ENCODE data around the gene PGR. TPM values are rescaled to one million over a fixed set of nuclear protein-coding genes. Genes with fewer than 3 reads are reported as not detected.

PGR gene
- total and polyA plus RNA-seq, 2 of the 8 experiments (the other 6 are each of a cell fraction or from before 2014, with no cell fraction given) = 0.03 to 0.35 TPM

GRCh38 chr11:101035872-101036271 is 93.7 kb downstream of the PGR start:
- no peak overlapping the region for H3K18ac ChIP-seq (ENCODE audit: extremely low read depth, low read length)
- no peak overlapping the region for H3K4me3 ChIP-seq (ENCODE audit: extremely low read depth in 1 of 4, insufficient read depth in 2 of 4, low read depth in 3 of 4, low read length in 4 of 4)
- no peak overlapping the region for H2BK15ac ChIP-seq (ENCODE audit: low read length)
- H4K8ac ChIP-seq (ENCODE audit: extremely low read depth, insufficient read depth, low read length) = no peak overlapping the region
- no peaks in the 10 kb centered on the region for H3K79me2 ChIP-seq (ENCODE audit: control insufficient read depth in 1 of 2, insufficient read depth in 2 of 2, low read length in 2 of 2)
- DNase-seq (ENCODE audit: low read depth in 1 of 2, low spot score in 2 of 2) (no peak), FAIRE-seq (no peak)
- CTCF ChIA-PET (ENCODE audit: partially characterized antibody) = interaction anchor here (0.5 to 0.7 kb wide), 3 partner anchors 124 to 1090 kb away, joined by 3 read pairs; no protein-coding TSS in a partner anchor
- no peak overlapping the region for H2AK5ac ChIP-seq (ENCODE audit: low read depth, low read length)
- POLR2A ChIA-PET (ENCODE audit: partially characterized antibody) = no interaction called here
- TF ChIP-seq RXRA (IDR thresholded peaks at IDR 0.05; ENCODE audit: insufficient read depth, low read depth, low read length) (no peak), USF2 (IDR thresholded peaks at IDR 0.05; ENCODE audit: low read length) (no peak), GABPA (IDR thresholded peaks at IDR 0.05; ENCODE audit: borderline replicate concordance, insufficient read depth, low read length) (no peak), EZH2 (IDR thresholded peaks at IDR 0.05; ENCODE audit: low read depth, low read length, severe bottlenecking) (no peak), BRCA1 (IDR thresholded peaks at IDR 0.05; ENCODE audit: low read depth, low read length) (no peak)
- H3K4me2 ChIP-seq (ENCODE audit: insufficient read depth in 1 of 2, low read depth in 2 of 2, low read length in 2 of 2) = no peak overlapping the region
- H3K4ac ChIP-seq (replicated peaks; ENCODE audit: insufficient read length, low read depth, low read length) = no peak overlapping the region
- H3K56ac ChIP-seq (replicated peaks; ENCODE audit: insufficient read length, low read depth, low read length) = no peak overlapping the region
- H3K23ac ChIP-seq (ENCODE audit: insufficient read length) = no peak overlapping the region
- H2BK120ac ChIP-seq (replicated peaks; ENCODE audit: low read depth, low read length) = no peak overlapping the region
- no peaks in the 10 kb centered on the region for H3K9me3 ChIP-seq (ENCODE audit: insufficient read depth in 2 of 2, low read depth in 1 of 2, low read length in 1 of 2)
- H4K20me1 ChIP-seq (replicated peaks in 1 of 2; ENCODE audit: control insufficient read depth in 1 of 2, insufficient read depth in 2 of 2, low read length in 2 of 2) = no peaks in the 10 kb centered on the region
- H3K14ac ChIP-seq (ENCODE audit: insufficient read length) = no peak overlapping the region
- no peaks in the 10 kb centered on the region for H3K36me3 ChIP-seq (ENCODE audit: control insufficient read depth in 2 of 4, insufficient read depth in 4 of 4, low read length in 3 of 4)
- no peak overlapping the region for H4K5ac ChIP-seq (ENCODE audit: insufficient read length, low read depth, low read length)
- H3K9ac ChIP-seq (replicated peaks in 1 of 4; ENCODE audit: extremely low read depth in 1 of 4, low read depth in 3 of 4, low read length in 3 of 4) = no peak overlapping the region
- H3K27ac ChIP-seq (ENCODE audit: low read depth, low read length) = no peak overlapping the region
- 94% methylated on average over 1 of the region's 1 CpG; no CpG with 5 or more reads in 1 of the 2 experiments for WGBS, 2 experiments (ENCODE audit: extremely low coverage in 1 of 2, insufficient coverage in 1 of 2, insufficient read length in 1 of 2, insufficient replicate concordance in 2 of 2, low coverage in 1 of 2, low lambda C conversion rate in 2 of 2, missing lambda C conversion rate in 1 of 2)
- no peaks in the 10 kb centered on the region for H3K4me1 ChIP-seq (replicated peaks in 1 of 4; ENCODE audit: control insufficient read depth in 3 of 4, insufficient read depth in 4 of 4, low read length in 3 of 4)
- no peaks in the 10 kb centered on the region for H3K23me2 ChIP-seq (ENCODE audit: low read depth, low read length)
- H2AFZ ChIP-seq (ENCODE audit: low read length) = no peak overlapping the region
- H2BK5ac ChIP-seq (ENCODE audit: low read depth, low read length) = no peak overlapping the region
- no peak overlapping the region for H2BK20ac ChIP-seq (ENCODE audit: low read length)
- no peak overlapping the region for H2BK12ac ChIP-seq (ENCODE audit: low read depth, low read length)
- H3K79me1 ChIP-seq (ENCODE audit: low read depth, low read length) = no peaks in the 10 kb centered on the region
- H4K91ac ChIP-seq (replicated peaks; ENCODE audit: insufficient read length, low read length) = no peak overlapping the region
- no peaks in the 10 kb centered on the region for H3K27me3 ChIP-seq (replicated peaks in 1 of 4; ENCODE audit: control insufficient read depth in 3 of 4, extremely low read depth in 1 of 4, insufficient read depth in 3 of 4, low read length in 3 of 4)
